Hematopoietic multipotent progenitor cell treated with erythropoietin and hydrocortisone succinate and interleukin-3 and kit ligand, for 15 days (in vitro differentiated cells): ENCODE measurements around the gene TRDMT1.
"Not testable (repeated sequence)": the region's sequence is repeated elsewhere in the genome, so short reads cannot be mapped to it uniquely, and the experiment has no call there.

Source experiments
- DNase-seq: peaks from one replicate; pipeline ENCODE4 v3.0.0-alpha.2; 2015; ENCODE audit warnings: low spot score

The TRDMT1 gene

GRCh38 chr10:17128261-17128660 lies 73.2 kb downstream of the TRDMT1 start:
- DNase-seq, result no peak

GRCh38 chr10:17126327-17126726 lies 75.1 kb downstream of the TRDMT1 start:
- DNase-seq, result no peak

GRCh38 chr10:17125206-17125893 lies 76.1 kb downstream of the TRDMT1 start:
- no peak for DNase-seq

DNA sequence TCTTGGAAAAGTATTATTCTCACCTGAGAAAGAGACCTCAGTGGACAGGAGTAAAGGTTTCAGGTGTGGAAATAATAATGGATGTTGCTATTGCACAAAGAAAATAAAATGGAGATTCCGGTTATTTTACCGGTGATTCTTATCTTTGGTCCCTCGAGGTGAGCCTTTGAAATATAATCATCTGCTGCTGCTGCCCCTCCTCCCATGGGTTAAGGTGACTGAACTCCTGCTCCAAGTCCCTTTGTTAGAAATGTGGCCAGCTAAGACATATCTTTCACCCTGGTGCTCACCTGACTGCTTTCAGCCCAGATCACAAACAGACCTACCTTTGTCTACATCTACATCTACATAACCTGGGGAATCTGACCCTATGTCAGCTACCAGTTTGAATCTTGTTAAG lies 77.5 kb downstream of the TRDMT1 start:
- DNase-seq, result no peak

DNA sequence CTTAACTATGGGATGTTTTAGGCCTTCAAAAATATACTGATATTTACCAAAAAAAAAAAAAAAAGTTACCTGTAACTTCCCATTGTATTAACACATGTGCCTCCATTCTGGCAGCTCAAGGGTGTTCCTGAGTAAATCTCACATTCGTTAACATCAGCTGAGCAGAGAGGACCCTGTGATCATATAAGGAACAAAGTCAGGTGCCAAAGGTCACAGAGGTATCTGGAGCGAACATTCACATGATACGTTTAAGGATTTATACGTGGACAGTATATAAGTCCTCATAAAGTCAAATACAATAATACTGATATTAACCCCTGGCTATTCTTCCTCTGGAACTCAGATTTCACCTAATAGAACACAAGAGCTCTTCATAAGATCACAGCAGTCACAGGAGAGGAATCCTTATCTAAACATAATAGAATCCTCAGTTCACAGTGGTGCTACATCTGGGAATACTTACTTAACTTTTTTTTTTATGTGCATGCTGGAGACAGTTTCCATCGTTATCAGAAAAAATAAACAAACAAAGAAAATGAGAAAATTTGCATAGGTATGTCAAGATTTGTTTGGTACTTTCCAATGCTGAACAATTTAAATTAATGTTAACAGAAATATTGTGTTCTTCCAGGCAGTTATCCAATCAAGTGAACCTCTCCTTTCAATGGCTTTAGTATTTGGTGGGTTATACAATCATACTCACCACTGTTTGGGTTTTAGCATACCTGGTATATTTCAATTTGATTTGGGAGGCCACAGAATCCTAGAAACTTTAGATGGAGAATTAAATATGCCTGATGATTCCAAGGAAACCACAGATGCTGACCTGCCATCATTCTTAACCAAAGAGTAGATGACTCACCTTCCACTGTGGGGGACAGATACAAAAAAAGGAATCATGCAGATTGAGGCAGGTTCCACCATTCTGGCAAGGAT lies 78.5 kb downstream of the TRDMT1 start:
- DNase-seq, result no peak

DNA sequence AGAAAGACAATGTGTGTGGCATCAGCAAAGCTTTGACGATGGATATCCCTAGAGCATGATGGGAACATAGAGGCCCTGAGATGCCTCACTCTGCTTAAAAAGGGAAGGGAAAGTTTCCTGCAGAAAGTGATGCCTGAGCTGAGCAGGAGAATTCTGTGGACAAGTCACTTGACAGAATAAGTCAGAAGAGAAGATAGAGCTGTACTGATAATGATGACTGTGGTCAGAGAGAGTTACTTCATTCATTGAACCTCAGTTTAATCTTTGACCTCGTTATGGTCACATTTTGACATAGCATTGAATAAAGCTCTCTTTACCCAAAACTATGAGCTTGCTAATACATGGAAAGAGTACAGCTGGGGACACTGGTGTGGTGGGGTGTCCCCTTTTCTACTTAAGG lies 79.4 kb downstream of the TRDMT1 start:
- no peak for DNase-seq

GRCh38 chr10:17120694-17121093 lies 80.8 kb downstream of the TRDMT1 start:
- no peak for DNase-seq

DNA sequence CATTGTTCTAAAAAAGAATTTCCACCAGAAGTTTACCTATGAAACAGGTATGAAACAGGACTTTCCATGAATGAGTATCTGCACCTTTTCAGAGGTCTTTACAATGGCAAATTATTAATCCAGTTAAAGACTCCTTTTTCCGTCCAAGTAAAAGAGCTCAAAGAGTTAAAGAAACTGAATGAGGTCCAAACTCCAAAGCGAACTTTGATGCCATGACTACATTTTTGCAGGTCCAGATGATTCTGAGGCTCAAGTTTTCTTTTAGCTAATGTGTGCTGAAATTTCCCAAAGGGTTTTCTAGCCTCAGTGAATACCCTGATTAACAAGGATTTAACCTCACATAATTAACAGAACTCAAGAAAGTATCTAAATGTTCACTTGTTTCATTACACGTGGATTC lies 81.6 kb downstream of the TRDMT1 start:
- DNase-seq, result no peak

DNA sequence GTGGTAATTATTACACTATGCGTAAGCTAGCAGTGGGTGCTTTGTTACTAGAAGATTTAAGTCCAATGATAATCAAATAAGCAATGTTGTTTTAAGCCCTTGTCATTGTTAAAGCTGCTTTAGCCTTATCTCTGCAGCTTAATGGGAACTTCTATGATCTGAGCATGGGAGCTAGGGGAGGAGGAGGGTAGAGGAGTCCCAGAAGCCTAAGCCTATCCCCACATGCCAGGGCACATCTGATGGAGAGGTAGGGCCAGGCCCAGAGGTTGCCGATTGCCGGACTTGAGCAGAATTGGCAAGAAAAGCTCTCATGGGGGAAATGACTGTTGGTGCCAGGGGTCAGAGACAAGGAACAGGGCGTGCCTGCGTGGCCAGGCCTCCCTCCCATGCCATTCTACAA lies 85.3 kb downstream of the TRDMT1 start:
- DNase-seq, result no peak

GRCh38 chr10:17115683-17116082 lies 85.8 kb downstream of the TRDMT1 start:
- no peak for DNase-seq

- DNase-seq, result not testable (repeated sequence)
Observed at GRCh38 chr10:17114878-17115444, 86.5 kb downstream of the TRDMT1 start.

- DNase-seq, result no peak
Observed at GRCh38 chr10:17113889-17114540, 87.5 kb downstream of the TRDMT1 start.

DNA sequence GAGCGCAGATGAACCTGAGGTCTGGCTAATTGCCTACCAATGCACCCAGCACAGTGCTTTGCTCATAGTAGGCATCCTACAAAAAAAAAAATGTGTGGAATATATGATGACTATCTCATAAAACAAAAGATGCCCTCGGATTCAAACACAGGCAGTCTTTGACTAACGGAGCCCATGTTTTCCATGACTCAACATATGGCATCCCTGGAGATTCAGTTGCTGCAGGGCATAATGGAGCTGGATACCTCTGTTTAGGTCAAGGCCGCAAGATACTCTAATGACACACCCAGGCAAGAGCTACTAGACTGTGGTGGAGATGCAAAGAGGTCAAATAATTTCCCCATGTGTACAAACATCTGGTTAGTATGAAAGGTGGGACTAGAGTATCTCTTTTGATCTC lies 88.1 kb downstream of the TRDMT1 start:
- no peak for DNase-seq

- no peak for DNase-seq
Observed at GRCh38 chr10:17112566-17112965, 88.9 kb downstream of the TRDMT1 start.

GRCh38 chr10:17109475-17110207 lies 91.8 kb downstream of the TRDMT1 start:
- no peak for DNase-seq

DNA sequence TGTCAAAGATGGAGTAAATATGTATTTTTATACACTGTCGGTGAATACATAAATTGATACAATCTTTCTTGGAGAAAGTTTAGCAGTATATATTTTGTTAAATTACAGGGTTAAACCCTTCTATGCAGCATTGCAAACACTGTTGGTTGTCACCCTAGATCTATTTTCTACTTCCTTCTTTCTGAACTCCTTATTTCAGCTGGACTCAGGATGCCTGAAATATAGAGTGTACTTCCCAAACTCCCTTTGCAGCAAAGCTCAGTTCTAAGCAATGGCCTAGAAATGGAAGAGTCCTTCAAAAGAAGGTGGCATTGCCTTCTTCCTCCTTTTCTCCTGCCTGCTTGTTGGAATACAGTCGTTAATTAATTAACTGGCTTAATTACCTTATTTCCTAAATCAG lies 92.4 kb downstream of the TRDMT1 start:
- no peak for DNase-seq

DNA sequence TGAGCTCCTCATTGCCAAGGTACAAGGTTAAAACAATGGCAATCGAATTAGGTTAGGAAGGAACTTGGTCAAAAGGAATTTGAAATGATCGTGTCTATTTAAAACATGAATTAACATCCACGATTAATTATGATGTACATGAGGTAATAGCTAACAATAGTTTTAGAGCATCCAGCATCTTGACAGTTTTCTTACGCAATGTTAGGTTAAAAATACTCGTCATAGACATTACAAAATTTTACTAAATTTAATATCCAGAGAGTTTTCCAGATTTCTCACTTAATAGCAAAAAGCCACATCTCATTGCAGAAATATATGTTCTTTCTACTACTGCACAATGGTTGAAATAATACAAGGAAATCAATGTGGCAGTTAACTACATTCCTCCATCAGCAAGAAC lies 94.5 kb downstream of the TRDMT1 start:
- DNase-seq, result no peak

GRCh38 chr10:17101910-17102266 lies 99.6 kb downstream of the TRDMT1 start:
- no peak for DNase-seq

DNA sequence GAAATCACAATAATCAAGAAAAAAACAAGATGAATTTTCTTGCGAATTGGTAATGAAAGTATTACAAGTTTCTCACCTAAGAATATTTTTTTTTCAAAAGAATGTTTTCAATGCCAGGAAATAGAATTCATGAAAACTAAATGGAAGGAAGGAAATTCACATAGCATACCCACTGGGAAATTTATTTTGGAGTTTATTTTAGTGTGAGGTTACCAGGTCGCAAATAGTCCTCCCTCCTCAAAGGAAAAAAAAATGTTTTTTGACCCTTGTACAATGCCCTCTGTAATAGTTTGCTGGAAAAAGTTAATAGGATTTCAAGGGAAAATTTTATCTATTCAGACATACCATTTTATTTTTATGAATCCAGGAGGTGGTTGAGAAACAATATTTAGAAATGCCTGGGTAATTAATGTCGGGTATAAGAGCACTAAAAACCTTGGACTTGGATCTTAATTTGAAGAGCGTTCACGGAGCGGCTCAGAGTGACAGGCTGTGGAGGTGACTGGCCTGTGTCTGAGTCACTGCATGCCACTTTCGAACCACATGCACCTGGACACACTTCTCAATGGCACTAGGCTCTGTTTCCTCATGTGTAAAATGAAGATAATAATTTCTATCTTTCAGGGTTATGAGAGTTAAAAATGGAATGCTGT lies 100.1 kb downstream of the TRDMT1 start:
- DNase-seq, result no peak

- no peak for DNase-seq
Observed at GRCh38 chr10:17100586-17100985, 100.9 kb downstream of the TRDMT1 start.

DNA sequence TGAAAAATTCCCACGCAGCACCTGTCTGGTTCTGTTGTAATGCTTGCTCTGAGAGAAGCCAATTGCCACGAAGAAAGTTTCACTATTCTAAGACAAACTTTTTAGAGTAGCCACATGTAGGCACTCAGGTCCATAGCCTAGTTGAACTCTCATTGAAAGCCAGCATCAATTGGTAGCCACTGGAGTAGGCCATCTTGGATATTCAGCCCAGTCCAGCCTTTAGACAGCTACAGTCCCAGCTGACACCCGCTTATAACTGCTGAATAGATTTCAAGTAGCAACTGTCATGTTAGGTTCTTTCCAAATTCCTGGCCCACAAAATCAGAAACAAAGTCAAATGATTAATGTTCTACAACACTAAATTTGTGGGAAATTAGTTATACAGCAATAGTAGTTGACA lies 103.5 kb downstream of the TRDMT1 start:
- no peak for DNase-seq
